ENCODE measurements around the gene SNX25.

DNA sequence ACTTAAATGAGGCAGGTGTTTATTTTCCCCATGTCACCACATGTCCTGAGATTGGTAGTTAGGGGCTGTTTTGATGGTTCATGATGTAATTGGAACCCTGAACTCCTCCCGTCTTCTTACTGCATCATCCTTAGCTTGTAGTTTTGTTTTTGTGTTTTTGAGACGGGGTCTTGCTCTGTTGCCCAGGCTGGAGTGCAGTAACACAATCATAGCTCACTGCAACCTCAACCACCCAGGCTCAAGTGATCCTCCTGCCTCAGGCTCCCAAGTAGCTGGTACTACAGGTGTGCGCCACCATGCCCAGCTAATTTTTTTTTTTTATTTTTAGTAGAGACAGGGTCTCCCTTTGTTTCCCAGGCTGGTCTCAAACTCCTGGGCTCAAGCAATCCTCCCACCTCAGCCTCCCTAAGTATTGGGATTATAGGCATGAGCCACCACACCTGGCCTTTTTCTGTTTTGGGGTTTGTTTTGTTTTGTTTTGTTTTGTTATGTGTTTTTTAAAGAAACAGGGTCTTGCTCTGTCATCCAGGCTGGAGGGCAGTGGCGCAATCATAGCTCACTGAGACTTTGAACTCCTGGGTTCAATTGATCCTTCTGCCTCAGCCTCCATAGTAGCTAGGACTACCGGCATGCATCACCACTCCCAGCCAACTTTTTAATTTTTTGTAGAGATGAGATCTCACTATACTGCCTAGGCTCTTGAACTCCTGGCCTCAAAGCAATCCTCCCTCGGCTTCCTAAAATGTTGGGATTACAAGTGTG, 76.4 kb downstream of the SNX25 start:
- no peak for TF ChIP-seq CTCF (IDR thresholded peaks at IDR 0.05 in 8 of 11, conservative IDR thresholded peaks at IDR 0.05 in 3 of 11)
- TF ChIP-seq POLR2AphosphoS5 (IDR thresholded peaks at IDR 0.05) = no peak
